ENCODE measurements around the gene TMEM184C. TPM values are rescaled to one million over a fixed set of nuclear protein-coding genes. Genes with fewer than 3 reads are reported as not detected.

Gene TMEM184C
- total and polyA plus RNA-seq, 8 donors, result 5.1 to 31.8 (median 9.7) TPM

- Histone ChIP-seq H3K27me3 (no peaks in the 10 kb centered on the region), H3K4me1 (peaks cover 0 to 21% (median 8%) of the 10 kb centered on the region in 4 donors), H3K36me3 (no peaks in the 10 kb centered on the region), H3K4me3 (no peak overlapping the region), H3K27ac (no peak overlapping the region), H3K9me3 (peaks cover 0 to 11% (median 3%) of the 10 kb centered on the region in 4 donors)
- intact Hi-C loops (cut with DNase I; ENCODE audit: low total_unique reads), result loop anchor here (10.0 kb wide), 1 partner anchor 422 kb away; no protein-coding TSS in a partner anchor
- TF ChIP-seq EP300 (IDR thresholded peaks at IDR 0.05), result no peak
- TF ChIP-seq, protein P1, sequence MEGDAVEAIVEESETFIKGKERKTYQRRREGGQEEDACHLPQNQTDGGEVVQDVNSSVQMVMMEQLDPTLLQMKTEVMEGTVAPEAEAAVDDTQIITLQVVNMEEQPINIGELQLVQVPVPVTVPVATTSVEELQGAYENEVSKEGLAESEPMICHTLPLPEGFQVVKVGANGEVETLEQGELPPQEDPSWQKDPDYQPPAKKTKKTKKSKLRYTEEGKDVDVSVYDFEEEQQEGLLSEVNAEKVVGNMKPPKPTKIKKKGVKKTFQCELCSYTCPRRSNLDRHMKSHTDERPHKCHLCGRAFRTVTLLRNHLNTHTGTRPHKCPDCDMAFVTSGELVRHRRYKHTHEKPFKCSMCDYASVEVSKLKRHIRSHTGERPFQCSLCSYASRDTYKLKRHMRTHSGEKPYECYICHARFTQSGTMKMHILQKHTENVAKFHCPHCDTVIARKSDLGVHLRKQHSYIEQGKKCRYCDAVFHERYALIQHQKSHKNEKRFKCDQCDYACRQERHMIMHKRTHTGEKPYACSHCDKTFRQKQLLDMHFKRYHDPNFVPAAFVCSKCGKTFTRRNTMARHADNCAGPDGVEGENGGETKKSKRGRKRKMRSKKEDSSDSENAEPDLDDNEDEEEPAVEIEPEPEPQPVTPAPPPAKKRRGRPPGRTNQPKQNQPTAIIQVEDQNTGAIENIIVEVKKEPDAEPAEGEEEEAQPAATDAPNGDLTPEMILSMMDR (IDR thresholded peaks at IDR 0.05), result no peak
- TF ChIP-seq POLR2A (IDR thresholded peaks at IDR 0.05), result no peak
- no peak for TF ChIP-seq POLR2AphosphoS5 (IDR thresholded peaks at IDR 0.05)
- no peak for DNase-seq
- 74 to 87% (median 79%) methylated on average over 3 of the region's 3 CpGs for WGBS, 5 donors
Observed at GRCh38 chr4:147587041-147587440, 30.2 kb upstream of the TMEM184C start.

DNA sequence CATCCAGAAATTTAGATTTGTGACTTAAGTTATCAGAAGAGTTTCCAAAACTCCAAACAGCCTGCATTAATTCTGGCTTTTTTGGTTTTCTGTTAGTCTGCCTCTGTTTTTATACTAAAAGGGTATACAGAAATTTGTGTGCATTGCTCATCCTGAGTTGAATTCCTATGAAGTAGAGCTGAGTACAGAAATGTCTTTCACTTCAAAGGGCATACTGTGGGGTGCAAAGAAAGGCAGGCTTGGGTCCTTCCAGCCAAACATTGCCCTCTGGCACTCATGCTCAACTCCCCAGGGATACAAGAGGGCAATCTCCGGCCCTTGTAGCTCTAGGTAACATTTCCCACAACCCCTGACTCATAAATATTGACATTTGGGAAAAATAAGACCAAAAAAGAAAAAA, 27.6 kb upstream of the TMEM184C start:
- no peak for DNase-seq
- Histone ChIP-seq H3K4me3 (no peak overlapping the region), H3K4me1 (peaks cover 0 to 16% (median 5%) of the 10 kb centered on the region in 4 donors), H3K36me3 (no peaks in the 10 kb centered on the region), H3K9me3 (peaks cover 0 to 5% (median under 1%) of the 10 kb centered on the region in 4 donors), H3K27me3 (no peaks in the 10 kb centered on the region), H3K27ac (no peak overlapping the region)
- WGBS, 5 donors, result 54 to 80% (median 67%) methylated on average over 1 of the region's 1 CpG
- TF ChIP-seq, protein P1 (IDR thresholded peaks at IDR 0.05), result no peak
- no peak for TF ChIP-seq POLR2A (IDR thresholded peaks at IDR 0.05)
- TF ChIP-seq POLR2AphosphoS5 (IDR thresholded peaks at IDR 0.05), result no peak
- intact Hi-C loops (cut with DNase I; ENCODE audit: low total_unique reads), result loop anchor here (10.0 kb wide), 1 partner anchor 425 kb away; no protein-coding TSS in a partner anchor

GRCh38 chr4:147590249-147590920, 26.8 kb upstream of the TMEM184C start:
- H3K27me3 ChIP-seq, result no peaks in the 10 kb centered on the region
- H3K36me3 ChIP-seq, result no peaks in the 10 kb centered on the region
- no peaks in the 10 kb centered on the region for H3K9me3 ChIP-seq
- H3K4me1 ChIP-seq, result peaks cover 0 to 16% (median 5%) of the 10 kb centered on the region in 4 donors
- TF ChIP-seq POLR2A (IDR thresholded peaks at IDR 0.05), result no peak
- TF ChIP-seq, protein P1 (IDR thresholded peaks at IDR 0.05), result peak in 5 of 7 experiments; percentile 32 to 66 (median 60)
- intact Hi-C loops (cut with DNase I; ENCODE audit: low total_unique reads), result no loop called here
- WGBS, 5 donors, result 31 to 40% (median 36%) methylated on average over 12 of the region's 12 CpGs
- H3K27ac ChIP-seq, result no peak overlapping the region
- peak; percentile 55 to 86 for DNase-seq
- H3K4me3 ChIP-seq, result peak overlapping the region in 1 of 4 donors; percentile 4

GRCh38 chr4:147591106-147591505, 26.1 kb upstream of the TMEM184C start:
- intact Hi-C loops (cut with DNase I; ENCODE audit: low total_unique reads), result no loop called here
- no peak for TF ChIP-seq POLR2AphosphoS5 (IDR thresholded peaks at IDR 0.05)
- no peak for TF ChIP-seq EP300 (IDR thresholded peaks at IDR 0.05)
- TF ChIP-seq, protein P1 (IDR thresholded peaks at IDR 0.05), result no peak
- no peak for TF ChIP-seq POLR2A (IDR thresholded peaks at IDR 0.05)
- DNase-seq, result no peak

More at GRCh38 chr4:147591106-147591505, 26.1 kb upstream of the TMEM184C start:
- H3K27me3 ChIP-seq, result no peaks in the 10 kb centered on the region
- no peaks in the 10 kb centered on the region for H3K36me3 ChIP-seq
- peaks cover 0 to 16% (median 5%) of the 10 kb centered on the region in 4 donors for H3K4me1 ChIP-seq
- no peak overlapping the region for H3K4me3 ChIP-seq
- H3K27ac ChIP-seq, result no peak overlapping the region
- no peaks in the 10 kb centered on the region for H3K9me3 ChIP-seq

All from stomach (tissue), 9 donors.